Mammary epithelial cell (primary cell): ENCODE measurements around the gene NECTIN2.

Source experiments
- CTCF ChIP-seq, 2 donors: IDR thresholded peaks in 1 of 2; conservative IDR thresholded peaks in 1 of 2; 2 replicates each; pipeline ENCODE4 v1.5.1; 2011 to 2012; ENCODE audit warnings: inconsistent platforms in 2 of 2, low read length in 2 of 2, mild to moderate bottlenecking in 2 of 2, control low read depth in 1 of 2, low read depth in 1 of 2; ENCODE audit not compliant: insufficient read depth in 1 of 2; ENCODE audit errors: extremely low read depth in 1 of 2
- EZH2 ChIP-seq: IDR thresholded peaks from 2 replicates; pipeline ENCODE4 v1.6.1; 2012; ENCODE audit warnings: low read length, inconsistent platforms, borderline replicate concordance

- TF ChIP-seq CTCF (conservative IDR thresholded peaks at IDR 0.05 in 1 of 2, IDR thresholded peaks at IDR 0.05 in 1 of 2; ENCODE audit: extremely low read depth in 1 of 2, insufficient read depth in 1 of 2, low read depth in 1 of 2, low read length in 2 of 2) = no peak
- TF ChIP-seq EZH2 = no peak
These were observed 40.0 kb downstream of the NECTIN2 start for GRCh38 chr19:44886141-44886540.
